RWPE1 (cell line): Measurements from ENCODE around the gene LCN12.

Experiments
- CTCF ChIA-PET: fragments of 350-600 bp; sonication (Branson Sonifier 250); formaldehyde crosslinking; extraction: SDS; loops from one replicate; lab custom pipeline; 2021; lab: Yijun Ruan, JAX
- POLR2A ChIA-PET: fragments of 400-600 bp; formaldehyde crosslinking; extraction: SDS; loops from one replicate; lab custom pipeline; 2020; ENCODE audit warnings: antibody characterized with exemption; ENCODE audit not compliant: low non-redundant PET; lab: Yijun Ruan, JAX
- DNase-seq: peaks from one replicate; pipeline ENCODE4 v3.0.0; 2012; ENCODE audit warnings: low spot score
- H3K27ac ChIP-seq: fragments of 450-650 bp; 2 replicates; pipeline ENCODE4 v1.5.1; 2017
- CTCF ChIP-seq: fragments of 450-650 bp; conservative IDR thresholded peaks from 2 replicates; pipeline ENCODE4 v1.5.1; 2017; ENCODE audit warnings: low read depth, mild to moderate bottlenecking

The LCN12 gene

GRCh38 chr9:136955943-136956335 is 3.9 kb downstream of the LCN12 start:
- DNase-seq: no peak
- POLR2A ChIA-PET: no interaction called here
- no peak for TF ChIP-seq CTCF
- no peak overlapping the region for H3K27ac ChIP-seq
- CTCF ChIA-PET: interaction anchor here (0.6 kb wide), 1 partner anchor 1528 kb away, joined by 3 read pairs; no protein-coding TSS in a partner anchor

GRCh38 chr9:136956604-136957003 is 4.5 kb downstream of the LCN12 start:
- no peak overlapping the region for H3K27ac ChIP-seq
- TF ChIP-seq CTCF: no peak
- ChIA-PET POLR2A (no interaction called here), CTCF (interaction anchor here (0.6 kb wide), 1 partner anchor 1529 kb away, joined by 3 read pairs; no protein-coding TSS in a partner anchor)
- no peak for DNase-seq

- no peak for DNase-seq
- TF ChIP-seq CTCF: no peak
- H3K27ac ChIP-seq: no peak overlapping the region
- ChIA-PET POLR2A (no interaction called here), CTCF (no interaction called here)
Observed at GRCh38 chr9:136957461-136957860, 5.4 kb downstream of the LCN12 start.

- DNase-seq: no peak
- ChIA-PET POLR2A (no interaction called here), CTCF (interaction anchor here (1.4 kb wide), 1 partner anchor 71 kb away, joined by 4 read pairs; no protein-coding TSS in a partner anchor)
- TF ChIP-seq CTCF: no peak
- H3K27ac ChIP-seq: no peak overlapping the region
Observed at GRCh38 chr9:136957901-136958300, 5.8 kb downstream of the LCN12 start.

GRCh38 chr9:136958473-136958872 is 6.4 kb downstream of the LCN12 start:
- POLR2A ChIA-PET: no interaction called here
- no peak for DNase-seq
- CTCF ChIA-PET: interaction anchor here (1.4 kb wide), 1 partner anchor 71 kb away, joined by 4 read pairs; no protein-coding TSS in a partner anchor
- H3K27ac ChIP-seq: no peak overlapping the region
- TF ChIP-seq CTCF: no peak

- TF ChIP-seq CTCF: no peak
- CTCF ChIA-PET: interaction anchor here (1.4 kb wide), 1 partner anchor 70 kb away, joined by 4 read pairs; no protein-coding TSS in a partner anchor
- POLR2A ChIA-PET: no interaction called here
- peak overlapping the region; percentile 27; the same call in 1 of the 2 replicates for H3K27ac ChIP-seq
- DNase-seq: no peak
Observed at GRCh38 chr9:136958898-136959850, 7.1 kb downstream of the LCN12 start.
